Caco-2 (cell line): ENCODE results near the gene AQP12A. TPM values are rescaled to one million over a fixed set of nuclear protein-coding genes. Genes with fewer than 3 reads are reported as not detected.

Experiments
- BruUV-seq: library from RNA; stranded (reverse); fragments of 400-500 nt; replicated peaks from 2 replicates; lab custom pipeline; 2021; lab: Mats Ljungman, UMichigan
- CTCF ChIA-PET: fragments of 300-600 bp; sonication (Branson Sonifier 250); formaldehyde crosslinking; loops from one replicate; lab custom pipeline; 2022; ENCODE audit warnings: antibody characterized with exemption; lab: Charles Lee
- POLR2A ChIA-PET: fragments of 300-600 bp; sonication (Branson Sonifier 250); formaldehyde crosslinking; loops from one replicate; lab custom pipeline; 2022; ENCODE audit warnings: antibody characterized with exemption; lab: Charles Lee
- DNase-seq, 2 experiments: peaks; one replicate each; pipeline versions ENCODE4 v3.0.0 to v3.0.0-alpha.2; 2020 to 2022
- H3K27me3 ChIP-seq: replicated peaks from 2 replicates; pipeline ENCODE4 v1.6.0; 2011; ENCODE audit warnings: low read length; ENCODE audit not compliant: control insufficient read depth, insufficient read depth
- H3K36me3 ChIP-seq: 2 replicates; pipeline ENCODE4 v1.5.1; 2011; ENCODE audit warnings: low read length; ENCODE audit not compliant: control insufficient read depth, insufficient read depth
- H3K4me1 ChIP-seq: fragments of 250-450 bp; sonication (Bioruptor Pico); 2 replicates; pipeline ENCODE4 v1.5.1; 2020; ENCODE audit warnings: mild to moderate bottlenecking
- H3K4me3 ChIP-seq: 2 replicates; pipeline ENCODE4 v1.5.1; 2011; ENCODE audit warnings: low read depth, mild to moderate bottlenecking, control low read depth, low read length
- H3K9me3 ChIP-seq: fragments of 250-450 bp; sonication (Bioruptor Pico); 2 replicates; pipeline ENCODE4 v1.5.1; 2020; ENCODE audit warnings: mild to moderate bottlenecking, moderate library complexity
- H3K27ac Mint-ChIP-seq: one replicate; pipeline ENCODE4 v1.8.0; 2022; ENCODE audit warnings: mixed read lengths; ENCODE audit not compliant: unreplicated experiment
- H3K27me3 Mint-ChIP-seq: one replicate; pipeline ENCODE4 v1.8.0; 2022; ENCODE audit warnings: mixed read lengths; ENCODE audit not compliant: insufficient read depth, unreplicated experiment
- H3K36me3 Mint-ChIP-seq: one replicate; pipeline ENCODE4 v1.8.0; 2022; ENCODE audit warnings: mild to moderate bottlenecking, mixed read lengths; ENCODE audit not compliant: insufficient read depth, unreplicated experiment
- H3K4me1 Mint-ChIP-seq: one replicate; pipeline ENCODE4 v1.8.0; 2022; ENCODE audit warnings: low read depth, mixed read lengths; ENCODE audit not compliant: unreplicated experiment
- H3K4me3 Mint-ChIP-seq: one replicate; pipeline ENCODE4 v1.8.0; 2022; ENCODE audit warnings: mild to moderate bottlenecking, moderate library complexity, mixed read lengths; ENCODE audit not compliant: unreplicated experiment
- H3K9me3 Mint-ChIP-seq: one replicate; pipeline ENCODE4 v1.8.0; 2022; ENCODE audit warnings: mixed read lengths; ENCODE audit not compliant: unreplicated experiment
- intact Hi-C: fragments of 100-400 bp; cut with micrococcal nuclease; formaldehyde crosslinking; loops from one replicate; pipeline ENCODE4 v1.10.0; 2022; ENCODE audit not compliant: unreplicated experiment
- total RNA-seq: library from RNA; stranded (reverse); gene quantifications from 2 replicates; pipeline ENCODE4 v1.2.3, GENCODE V29; 2022
- TF ChIP-seq, protein P1 (sequence below), 2 experiments: fragments of 200-600 bp in 1 of 2; IDR thresholded peaks; 1 replicate in 1 of 2; 2 replicates in 1 of 2; pipeline versions ENCODE4 v1.5.1 to v1.8.0; 2011 to 2022; ENCODE audit warnings: antibody characterized with exemption in 1 of 2, control low read depth in 1 of 2, inconsistent platforms in 1 of 2, low read depth in 1 of 2, low read length in 1 of 2, mild to moderate bottlenecking in 1 of 2, moderate library complexity in 1 of 2; ENCODE audit not compliant: insufficient read depth in 1 of 2, severe bottlenecking in 1 of 2, unreplicated experiment in 1 of 2

AQP12A gene
- total RNA-seq, 1 experiment from 2014 or later = not detected

DNA sequence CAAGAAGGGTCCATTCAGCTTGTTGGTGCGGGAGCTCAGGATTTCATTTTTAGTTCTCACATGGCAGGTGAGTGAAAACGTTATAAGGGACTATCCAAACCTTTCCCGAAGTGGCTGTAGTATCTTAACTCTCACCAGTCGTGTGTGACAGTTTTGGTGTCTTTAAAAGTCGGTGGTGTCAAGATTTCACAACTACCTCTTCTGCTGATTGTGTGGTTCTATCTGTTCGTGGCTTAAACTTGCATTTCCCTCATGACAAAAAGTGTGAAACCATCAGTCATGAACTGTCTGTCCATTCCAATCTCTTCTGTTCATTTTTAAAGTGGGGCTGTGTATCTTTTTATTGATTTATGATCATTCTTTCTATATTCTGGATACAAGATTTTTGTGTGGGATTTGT is 5.2 kb upstream of the AQP12A start:
- ChIA-PET CTCF (no interaction called here), POLR2A (no interaction called here)
- Histone ChIP-seq H3K27me3 (no peaks in the 10 kb centered on the region), H3K36me3 (no peaks in the 10 kb centered on the region), H3K4me1 (peaks cover 9% of the 10 kb centered on the region; the same call in 1 of the 2 replicates), H3K4me3 (no peak overlapping the region), H3K9me3 (no peaks in the 10 kb centered on the region)
- Mint-ChIP-seq H3K36me3 (no peaks in the 10 kb centered on the region), H3K9me3 (no peaks in the 10 kb centered on the region), H3K27ac (no peak overlapping the region), H3K27me3 (no peaks in the 10 kb centered on the region), H3K4me1 (no peaks in the 10 kb centered on the region), H3K4me3 (no peak overlapping the region)
- DNase-seq = no peak
- intact Hi-C loops = no loop called here
- BruUV-seq = no TSS peak
- TF ChIP-seq, protein P1, sequence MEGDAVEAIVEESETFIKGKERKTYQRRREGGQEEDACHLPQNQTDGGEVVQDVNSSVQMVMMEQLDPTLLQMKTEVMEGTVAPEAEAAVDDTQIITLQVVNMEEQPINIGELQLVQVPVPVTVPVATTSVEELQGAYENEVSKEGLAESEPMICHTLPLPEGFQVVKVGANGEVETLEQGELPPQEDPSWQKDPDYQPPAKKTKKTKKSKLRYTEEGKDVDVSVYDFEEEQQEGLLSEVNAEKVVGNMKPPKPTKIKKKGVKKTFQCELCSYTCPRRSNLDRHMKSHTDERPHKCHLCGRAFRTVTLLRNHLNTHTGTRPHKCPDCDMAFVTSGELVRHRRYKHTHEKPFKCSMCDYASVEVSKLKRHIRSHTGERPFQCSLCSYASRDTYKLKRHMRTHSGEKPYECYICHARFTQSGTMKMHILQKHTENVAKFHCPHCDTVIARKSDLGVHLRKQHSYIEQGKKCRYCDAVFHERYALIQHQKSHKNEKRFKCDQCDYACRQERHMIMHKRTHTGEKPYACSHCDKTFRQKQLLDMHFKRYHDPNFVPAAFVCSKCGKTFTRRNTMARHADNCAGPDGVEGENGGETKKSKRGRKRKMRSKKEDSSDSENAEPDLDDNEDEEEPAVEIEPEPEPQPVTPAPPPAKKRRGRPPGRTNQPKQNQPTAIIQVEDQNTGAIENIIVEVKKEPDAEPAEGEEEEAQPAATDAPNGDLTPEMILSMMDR (IDR thresholded peaks at IDR 0.05; ENCODE audit: insufficient read depth in 1 of 2, low read depth in 1 of 2, low read length in 1 of 2, severe bottlenecking in 1 of 2, unreplicated experiment in 1 of 2) = no peak

- Mint-ChIP-seq H3K4me1 (no peaks in the 10 kb centered on the region), H3K4me3 (no peak overlapping the region), H3K27ac (no peak overlapping the region), H3K36me3 (no peaks in the 10 kb centered on the region), H3K27me3 (no peaks in the 10 kb centered on the region), H3K9me3 (no peaks in the 10 kb centered on the region)
- Histone ChIP-seq H3K4me1 (peaks cover 9% of the 10 kb centered on the region; the same call in 1 of the 2 replicates), H3K4me3 (no peak overlapping the region), H3K9me3 (no peaks in the 10 kb centered on the region), H3K27me3 (no peaks in the 10 kb centered on the region), H3K36me3 (no peaks in the 10 kb centered on the region)
- no TSS peak for BruUV-seq
- ChIA-PET CTCF (no interaction called here), POLR2A (no interaction called here)
- no peak for DNase-seq
- TF ChIP-seq, protein P1 (IDR thresholded peaks at IDR 0.05; ENCODE audit: insufficient read depth in 1 of 2, low read depth in 1 of 2, low read length in 1 of 2, severe bottlenecking in 1 of 2, unreplicated experiment in 1 of 2) = no peak
- intact Hi-C loops = no loop called here
Observed at GRCh38 chr2:240687045-240687740, 4.5 kb upstream of the AQP12A start.

- Mint-ChIP-seq H3K4me3 (no peak overlapping the region), H3K36me3 (no peaks in the 10 kb centered on the region), H3K9me3 (no peaks in the 10 kb centered on the region), H3K27me3 (no peaks in the 10 kb centered on the region), H3K4me1 (no peaks in the 10 kb centered on the region), H3K27ac (no peak overlapping the region)
- H3K27me3 ChIP-seq = no peaks in the 10 kb centered on the region
- TF ChIP-seq, protein P1 (IDR thresholded peaks at IDR 0.05; ENCODE audit: insufficient read depth in 1 of 2, low read depth in 1 of 2, low read length in 1 of 2, severe bottlenecking in 1 of 2, unreplicated experiment in 1 of 2) = no peak
- H3K36me3 ChIP-seq = no peaks in the 10 kb centered on the region
- H3K4me1 ChIP-seq = peaks cover 9% of the 10 kb centered on the region; the same call in 1 of the 2 replicates
- H3K9me3 ChIP-seq = no peaks in the 10 kb centered on the region
- intact Hi-C loops = no loop called here
- no TSS peak for BruUV-seq
- H3K4me3 ChIP-seq = no peak overlapping the region
- DNase-seq = no peak
- ChIA-PET CTCF (no interaction called here), POLR2A (no interaction called here)
Observed at GRCh38 chr2:240687741-240688552, 3.7 kb upstream of the AQP12A start.
